ENCODE results near the gene SLC2A1.

Gene SLC2A1

GRCh38 chr1:42978317-42979035 lies 19.8 kb upstream of the SLC2A1 start:
- Histone ChIP-seq H3K4me1 (ENCODE audit: control insufficient read depth, insufficient read depth, low read length) (no peaks in the 10 kb centered on the region), H3K36me3 (ENCODE audit: control insufficient read depth, insufficient read depth, low read length, severe bottlenecking) (no peaks in the 10 kb centered on the region), H3K27me3 (replicated peaks; ENCODE audit: control insufficient read depth, insufficient read depth, low read length) (peaks cover 4% of the 10 kb centered on the region), H3K9ac (ENCODE audit: low read length) (no peak overlapping the region), H3K9me3 (ENCODE audit: control insufficient read depth, low read length) (no peaks in the 10 kb centered on the region), H3K4me3 (ENCODE audit: low read length) (no peak overlapping the region)
- DNase-seq (ENCODE audit: low read depth) = no peak

GRCh38 chr1:42977653-42978052 lies 19.0 kb upstream of the SLC2A1 start:
- Histone ChIP-seq H3K27me3 (replicated peaks; ENCODE audit: control insufficient read depth, insufficient read depth, low read length) (peaks cover 4% of the 10 kb centered on the region), H3K4me3 (ENCODE audit: low read length) (no peak overlapping the region), H3K4me1 (ENCODE audit: control insufficient read depth, insufficient read depth, low read length) (no peaks in the 10 kb centered on the region), H3K36me3 (ENCODE audit: control insufficient read depth, insufficient read depth, low read length, severe bottlenecking) (no peaks in the 10 kb centered on the region), H3K9ac (ENCODE audit: low read length) (no peak overlapping the region), H3K9me3 (ENCODE audit: control insufficient read depth, low read length) (no peaks in the 10 kb centered on the region)
- DNase-seq (ENCODE audit: low read depth) = no peak

- DNase-seq (ENCODE audit: low read depth) = no peak
- H3K9ac ChIP-seq (ENCODE audit: low read length) = no peak overlapping the region
- no peaks in the 10 kb centered on the region for H3K4me1 ChIP-seq (ENCODE audit: control insufficient read depth, insufficient read depth, low read length)
- no peaks in the 10 kb centered on the region for H3K36me3 ChIP-seq (ENCODE audit: control insufficient read depth, insufficient read depth, low read length, severe bottlenecking)
- no peaks in the 10 kb centered on the region for H3K9me3 ChIP-seq (ENCODE audit: control insufficient read depth, low read length)
- H3K4me3 ChIP-seq (ENCODE audit: low read length) = no peak overlapping the region
- H3K27me3 ChIP-seq (replicated peaks; ENCODE audit: control insufficient read depth, insufficient read depth, low read length) = no peaks in the 10 kb centered on the region
These were observed 17.0 kb upstream of the SLC2A1 start for GRCh38 chr1:42975561-42976225.

- H3K9ac ChIP-seq (ENCODE audit: low read length) = no peak overlapping the region
- no peak for DNase-seq (ENCODE audit: low read depth)
- H3K27me3 ChIP-seq (replicated peaks; ENCODE audit: control insufficient read depth, insufficient read depth, low read length) = no peaks in the 10 kb centered on the region
- H3K36me3 ChIP-seq (ENCODE audit: control insufficient read depth, insufficient read depth, low read length, severe bottlenecking) = no peaks in the 10 kb centered on the region
- no peak overlapping the region for H3K4me3 ChIP-seq (ENCODE audit: low read length)
- H3K4me1 ChIP-seq (ENCODE audit: control insufficient read depth, insufficient read depth, low read length) = no peaks in the 10 kb centered on the region
- H3K9me3 ChIP-seq (ENCODE audit: control insufficient read depth, low read length) = no peaks in the 10 kb centered on the region
These were observed 16.2 kb upstream of the SLC2A1 start for GRCh38 chr1:42974767-42975437.

- no peaks in the 10 kb centered on the region for H3K27me3 ChIP-seq (replicated peaks; ENCODE audit: control insufficient read depth, insufficient read depth, low read length)
- no peaks in the 10 kb centered on the region for H3K9me3 ChIP-seq (ENCODE audit: control insufficient read depth, low read length)
- H3K4me1 ChIP-seq (ENCODE audit: control insufficient read depth, insufficient read depth, low read length) = no peaks in the 10 kb centered on the region
- no peak for DNase-seq (ENCODE audit: low read depth)
- H3K4me3 ChIP-seq (ENCODE audit: low read length) = no peak overlapping the region
- no peak overlapping the region for H3K9ac ChIP-seq (ENCODE audit: low read length)
- no peaks in the 10 kb centered on the region for H3K36me3 ChIP-seq (ENCODE audit: control insufficient read depth, insufficient read depth, low read length, severe bottlenecking)
These were observed 15.1 kb upstream of the SLC2A1 start for GRCh38 chr1:42973799-42974198.

GRCh38 chr1:42973286-42973685 lies 14.6 kb upstream of the SLC2A1 start:
- no peak overlapping the region for H3K4me3 ChIP-seq (ENCODE audit: low read length)
- H3K27me3 ChIP-seq (replicated peaks; ENCODE audit: control insufficient read depth, insufficient read depth, low read length) = no peaks in the 10 kb centered on the region
- no peak overlapping the region for H3K9ac ChIP-seq (ENCODE audit: low read length)
- no peaks in the 10 kb centered on the region for H3K9me3 ChIP-seq (ENCODE audit: control insufficient read depth, low read length)
- no peak for DNase-seq (ENCODE audit: low read depth)
- no peaks in the 10 kb centered on the region for H3K36me3 ChIP-seq (ENCODE audit: control insufficient read depth, insufficient read depth, low read length, severe bottlenecking)
- no peaks in the 10 kb centered on the region for H3K4me1 ChIP-seq (ENCODE audit: control insufficient read depth, insufficient read depth, low read length)

- peaks cover 7% of the 10 kb centered on the region for H3K4me1 ChIP-seq (ENCODE audit: control insufficient read depth, insufficient read depth, low read length)
- no peaks in the 10 kb centered on the region for H3K36me3 ChIP-seq (ENCODE audit: control insufficient read depth, insufficient read depth, low read length, severe bottlenecking)
- H3K9me3 ChIP-seq (ENCODE audit: control insufficient read depth, low read length) = no peaks in the 10 kb centered on the region
- DNase-seq (ENCODE audit: low read depth) = peak; percentile 82
- no peaks in the 10 kb centered on the region for H3K27me3 ChIP-seq (replicated peaks; ENCODE audit: control insufficient read depth, insufficient read depth, low read length)
- H3K4me3 ChIP-seq (ENCODE audit: low read length) = no peak overlapping the region
- no peak overlapping the region for H3K9ac ChIP-seq (ENCODE audit: low read length)
These were observed 13.2 kb upstream of the SLC2A1 start for GRCh38 chr1:42971841-42972291.

GRCh38 chr1:42970143-42970542 lies 11.5 kb upstream of the SLC2A1 start:
- Histone ChIP-seq H3K9me3 (ENCODE audit: control insufficient read depth, low read length) (no peaks in the 10 kb centered on the region), H3K9ac (ENCODE audit: low read length) (no peak overlapping the region), H3K36me3 (ENCODE audit: control insufficient read depth, insufficient read depth, low read length, severe bottlenecking) (no peaks in the 10 kb centered on the region), H3K4me3 (ENCODE audit: low read length) (no peak overlapping the region), H3K4me1 (ENCODE audit: control insufficient read depth, insufficient read depth, low read length) (peaks cover 8% of the 10 kb centered on the region), H3K27me3 (replicated peaks; ENCODE audit: control insufficient read depth, insufficient read depth, low read length) (no peaks in the 10 kb centered on the region)
- DNase-seq (ENCODE audit: low read depth) = no peak

GRCh38 chr1:42968654-42969053 lies 10.0 kb upstream of the SLC2A1 start:
- H3K9me3 ChIP-seq (ENCODE audit: control insufficient read depth, low read length) = no peaks in the 10 kb centered on the region
- DNase-seq (ENCODE audit: low read depth) = no peak
- no peaks in the 10 kb centered on the region for H3K36me3 ChIP-seq (ENCODE audit: control insufficient read depth, insufficient read depth, low read length, severe bottlenecking)
- H3K27me3 ChIP-seq (replicated peaks; ENCODE audit: control insufficient read depth, insufficient read depth, low read length) = no peaks in the 10 kb centered on the region
- no peak overlapping the region for H3K4me3 ChIP-seq (ENCODE audit: low read length)
- peaks cover 8% of the 10 kb centered on the region for H3K4me1 ChIP-seq (ENCODE audit: control insufficient read depth, insufficient read depth, low read length)
- H3K9ac ChIP-seq (ENCODE audit: low read length) = no peak overlapping the region

GRCh38 chr1:42966688-42967612 lies 8.3 kb upstream of the SLC2A1 start:
- Histone ChIP-seq H3K4me3 (ENCODE audit: low read length) (no peak overlapping the region), H3K9ac (ENCODE audit: low read length) (no peak overlapping the region), H3K4me1 (ENCODE audit: control insufficient read depth, insufficient read depth, low read length) (peaks cover 8% of the 10 kb centered on the region), H3K36me3 (ENCODE audit: control insufficient read depth, insufficient read depth, low read length, severe bottlenecking) (no peaks in the 10 kb centered on the region), H3K27me3 (replicated peaks; ENCODE audit: control insufficient read depth, insufficient read depth, low read length) (no peaks in the 10 kb centered on the region), H3K9me3 (ENCODE audit: control insufficient read depth, low read length) (no peaks in the 10 kb centered on the region)
- DNase-seq (ENCODE audit: low read depth) = peak; percentile 76

GRCh38 chr1:42965378-42965777 lies 6.7 kb upstream of the SLC2A1 start:
- Histone ChIP-seq H3K9ac (ENCODE audit: low read length) (no peak overlapping the region), H3K27me3 (replicated peaks; ENCODE audit: control insufficient read depth, insufficient read depth, low read length) (no peaks in the 10 kb centered on the region), H3K9me3 (ENCODE audit: control insufficient read depth, low read length) (no peaks in the 10 kb centered on the region), H3K4me1 (ENCODE audit: control insufficient read depth, insufficient read depth, low read length) (peaks cover 8% of the 10 kb centered on the region), H3K36me3 (ENCODE audit: control insufficient read depth, insufficient read depth, low read length, severe bottlenecking) (no peaks in the 10 kb centered on the region), H3K4me3 (ENCODE audit: low read length) (no peak overlapping the region)
- no peak for DNase-seq (ENCODE audit: low read depth)

Measured in adipocyte (in vitro differentiated cells).